ENCODE results near the gene NFASC.

The NFASC gene

GRCh38 chr1:204988196-204988595, 117.5 kb downstream of the NFASC start:
- no peak for DNase-seq

- DNase-seq = peak; percentile 56
These were observed 118.8 kb downstream of the NFASC start for GRCh38 chr1:204989266-204990058.

GRCh38 chr1:204990059-204990664, 119.5 kb downstream of the NFASC start:
- DNase-seq = no peak

GRCh38 chr1:204990721-204991341, 120.2 kb downstream of the NFASC start:
- no peak for DNase-seq

- no peak for DNase-seq
These were observed 120.7 kb downstream of the NFASC start for GRCh38 chr1:204991342-204991844.

- DNase-seq = no peak
These were observed 121.7 kb downstream of the NFASC start for GRCh38 chr1:204992201-204992997.

- no peak for DNase-seq
These were observed 122.3 kb downstream of the NFASC start for GRCh38 chr1:204992998-204993314.

GRCh38 chr1:204994086-204994862, 123.6 kb downstream of the NFASC start:
- no peak for DNase-seq

- no peak for DNase-seq
These were observed 126.3 kb downstream of the NFASC start for GRCh38 chr1:204996981-204997380.

GRCh38 chr1:204997591-204998355, 127.1 kb downstream of the NFASC start:
- no peak for DNase-seq

GRCh38 chr1:205001162-205001561, 130.5 kb downstream of the NFASC start:
- DNase-seq = no peak

- no peak for DNase-seq
These were observed 132.0 kb downstream of the NFASC start for GRCh38 chr1:205002705-205003104.

- DNase-seq = no peak
These were observed 132.9 kb downstream of the NFASC start for GRCh38 chr1:205003358-205004131.

GRCh38 chr1:205004351-205004750, 133.7 kb downstream of the NFASC start:
- no peak for DNase-seq

- no peak for DNase-seq
These were observed 138.2 kb downstream of the NFASC start for GRCh38 chr1:205008896-205009295.

- DNase-seq = no peak
These were observed 139.0 kb downstream of the NFASC start for GRCh38 chr1:205009670-205010069.

GRCh38 chr1:205012391-205013140, 141.9 kb downstream of the NFASC start:
- no peak for DNase-seq

- DNase-seq = no peak
These were observed 143.2 kb downstream of the NFASC start for GRCh38 chr1:205013683-205014367.

GRCh38 chr1:205014783-205015182, 144.1 kb downstream of the NFASC start:
- DNase-seq = no peak
